ENCODE results near the gene TAF11. TPM values are rescaled to one million over a fixed set of nuclear protein-coding genes. Genes with fewer than 3 reads are reported as not detected.
A peak's percentile ranks its signal among the peaks of the same experiment; 100 is the strongest.
"Not testable (repeated sequence)": the region's sequence is repeated elsewhere in the genome, so short reads cannot be mapped to it uniquely, and the experiment has no call there.

The TAF11 gene
- total RNA-seq, 2 experiments from 2014 or later = 28.3 to 31.9 TPM

DNA sequence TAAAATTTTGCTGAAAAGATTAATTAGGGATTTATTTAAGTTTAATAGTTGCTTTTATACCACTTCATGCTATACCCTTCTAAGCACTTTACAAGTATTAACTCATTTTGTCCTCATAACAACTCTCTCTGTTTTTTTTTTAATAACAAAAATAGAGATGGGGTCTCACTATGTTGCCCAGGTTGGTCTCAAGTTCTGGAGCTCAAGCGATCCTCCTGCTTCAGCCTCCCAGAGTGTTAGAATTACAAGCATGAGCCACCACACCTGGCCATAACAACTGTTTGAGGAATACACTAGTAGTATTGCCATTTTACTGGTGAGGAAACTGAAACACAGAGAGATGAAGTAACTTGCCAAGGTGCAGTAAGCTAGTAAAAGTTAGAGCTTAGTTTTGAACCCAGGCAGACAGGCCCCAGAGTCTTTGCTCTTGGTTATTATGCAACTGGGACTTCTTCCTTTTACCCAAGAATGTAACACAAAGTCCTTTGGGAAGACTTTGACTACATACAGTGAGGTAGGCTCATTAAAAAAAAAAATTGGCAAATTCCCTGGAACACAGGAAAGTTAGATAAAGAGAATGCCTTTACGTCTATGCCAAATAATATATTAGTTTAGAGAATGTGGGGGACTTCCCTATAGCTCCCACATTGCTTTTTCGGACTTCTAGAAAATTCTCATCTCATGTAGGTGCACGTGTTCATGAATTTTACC is 12.6 kb upstream of the TAF11 start:
- ChIA-PET CTCF (no interaction called here), POLR2A (interaction anchor here (1.6 kb wide), 1 partner anchor 13 kb away, joined by 6 read pairs; the partner anchor contains the start of gene TAF11)
- Mint-ChIP-seq H3K4me1 (ENCODE audit: low read depth) (peaks cover 11% of the 10 kb centered on the region), H3K36me3 (ENCODE audit: low read depth) (no peaks in the 10 kb centered on the region), H3K4me3 (no peak overlapping the region), H3K27ac (no peak overlapping the region), H3K9me3 (ENCODE audit: insufficient read depth) (no peaks in the 10 kb centered on the region), H3K27me3 (ENCODE audit: low read depth) (no peaks in the 10 kb centered on the region)
- ATAC-seq (no peak), DNase-seq (no peak)

DNA sequence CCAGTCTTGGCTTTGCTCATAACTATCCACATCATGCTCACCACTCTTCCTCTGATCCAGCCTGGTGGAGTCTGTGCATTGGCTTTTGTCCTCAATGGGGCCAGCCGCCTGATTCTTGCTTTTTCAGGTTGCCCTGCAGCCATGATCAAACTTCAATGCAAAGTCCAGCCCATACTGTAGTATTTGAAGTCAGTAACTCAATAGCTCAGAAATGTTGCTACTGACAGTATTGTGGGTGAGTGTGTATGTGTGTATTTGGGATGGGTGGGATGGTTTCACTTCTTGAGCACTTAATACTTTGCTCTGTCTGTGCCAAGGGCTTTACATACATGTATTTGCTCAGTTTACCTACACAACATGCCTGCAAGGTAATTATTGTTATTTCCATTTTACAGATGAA is 11.9 kb upstream of the TAF11 start:
- H3K4me3 Mint-ChIP-seq; H3K27me3 Mint-ChIP-seq (ENCODE audit: low read depth); H3K9me3 Mint-ChIP-seq (ENCODE audit: insufficient read depth); H3K27ac Mint-ChIP-seq; H3K4me1 Mint-ChIP-seq (ENCODE audit: low read depth); ATAC-seq; H3K36me3 Mint-ChIP-seq (ENCODE audit: low read depth); DNase-seq; CTCF ChIA-PET: not testable (repeated sequence)
- POLR2A ChIA-PET = interaction anchor here (0.7 to 1.6 kb wide), 2 partner anchors 12 kb away, joined by 3 to 6 read pairs; partner anchors contain the start of gene TAF11

DNA sequence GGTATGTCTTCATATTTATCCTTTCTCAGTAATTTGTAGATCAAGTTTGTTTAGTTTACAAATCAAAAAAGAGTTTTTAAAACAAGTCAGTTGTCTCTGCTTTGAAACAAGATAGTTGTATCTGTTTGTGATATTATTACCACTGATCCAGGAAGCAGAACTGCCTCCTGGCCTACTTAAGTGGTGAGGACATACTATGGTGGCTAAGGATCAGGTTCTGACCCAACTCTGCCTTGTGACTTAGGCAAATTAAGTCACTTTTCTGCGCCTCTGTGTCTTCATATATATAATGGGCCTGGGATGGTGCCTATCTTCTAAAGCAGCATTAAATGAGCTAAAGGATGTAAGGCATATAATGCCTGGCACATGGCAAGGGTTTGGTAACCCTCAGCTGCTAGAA is 9.9 kb upstream of the TAF11 start:
- no peaks in the 10 kb centered on the region for H3K4me1 Mint-ChIP-seq (ENCODE audit: low read depth)
- H3K27me3 Mint-ChIP-seq (ENCODE audit: low read depth) = no peaks in the 10 kb centered on the region
- ChIA-PET POLR2A (interaction anchor here (0.7 to 1.1 kb wide), 2 partner anchors 10 kb away, joined by 3 to 5 read pairs; partner anchors contain the start of gene TAF11), CTCF (no interaction called here)
- no peaks in the 10 kb centered on the region for H3K9me3 Mint-ChIP-seq (ENCODE audit: insufficient read depth)
- no peaks in the 10 kb centered on the region for H3K36me3 Mint-ChIP-seq (ENCODE audit: low read depth)
- DNase-seq (no peak), ATAC-seq (no peak)
- H3K27ac Mint-ChIP-seq = no peak overlapping the region
- H3K4me3 Mint-ChIP-seq = no peak overlapping the region

DNA sequence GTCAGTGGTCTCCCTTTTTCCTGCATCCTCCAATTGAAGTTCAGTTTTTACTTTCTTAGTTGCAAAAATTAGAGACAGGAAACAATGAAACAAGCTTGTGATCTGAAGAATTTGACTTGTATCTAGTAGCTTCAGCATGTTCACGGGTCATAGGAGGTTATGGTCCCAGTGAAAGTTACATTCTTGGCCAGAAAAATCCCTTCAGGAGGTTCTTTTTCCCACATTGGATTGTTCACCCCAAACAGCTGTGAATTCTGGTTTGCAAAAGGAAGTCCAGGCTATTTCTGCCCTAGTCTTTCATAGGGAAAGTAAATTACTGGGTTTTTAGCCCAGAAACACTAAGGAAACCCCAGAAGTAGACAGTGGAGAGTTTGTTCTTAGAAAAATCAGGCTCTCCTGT is 9.3 kb upstream of the TAF11 start:
- no peak overlapping the region for H3K27ac Mint-ChIP-seq
- DNase-seq (no peak), ATAC-seq (no peak)
- H3K36me3 Mint-ChIP-seq (ENCODE audit: low read depth) = no peaks in the 10 kb centered on the region
- no peaks in the 10 kb centered on the region for H3K27me3 Mint-ChIP-seq (ENCODE audit: low read depth)
- POLR2A ChIA-PET = interaction anchor here (1.1 kb wide), 1 partner anchor 10 kb away, joined by 5 read pairs; the partner anchor contains the start of gene TAF11
- no peak overlapping the region for H3K4me3 Mint-ChIP-seq
- CTCF ChIA-PET = no interaction called here
- no peaks in the 10 kb centered on the region for H3K9me3 Mint-ChIP-seq (ENCODE audit: insufficient read depth)
- H3K4me1 Mint-ChIP-seq (ENCODE audit: low read depth) = no peaks in the 10 kb centered on the region

DNA sequence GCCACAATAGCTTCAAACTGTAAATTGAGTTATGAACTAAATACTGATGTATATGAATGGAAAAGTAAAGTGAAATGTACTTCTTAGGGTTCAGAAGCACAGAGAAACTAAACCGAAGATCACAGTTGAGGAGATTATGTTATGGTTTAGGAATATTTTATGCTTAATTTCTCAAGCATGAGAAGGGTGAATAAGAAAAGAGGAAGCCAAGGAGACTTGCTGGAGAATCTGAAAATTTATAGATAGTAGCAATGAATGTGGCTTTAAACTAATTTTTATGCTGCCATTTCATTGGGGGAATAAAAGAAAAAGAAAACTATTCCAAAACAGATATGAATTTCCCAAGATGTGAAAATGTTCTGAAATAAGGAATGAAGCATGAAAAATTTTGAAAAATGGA is 6.9 kb upstream of the TAF11 start:
- no peaks in the 10 kb centered on the region for H3K9me3 Mint-ChIP-seq (ENCODE audit: insufficient read depth)
- H3K4me3 Mint-ChIP-seq = no peak overlapping the region
- ChIA-PET CTCF (interaction anchor here (0.8 kb wide), 1 partner anchor 346 kb away, joined by 3 read pairs; no protein-coding TSS in a partner anchor), POLR2A (no interaction called here)
- no peak overlapping the region for H3K27ac Mint-ChIP-seq
- ATAC-seq = no peak
- peaks cover 7% of the 10 kb centered on the region for H3K27me3 Mint-ChIP-seq (ENCODE audit: low read depth)
- DNase-seq = no peak
- H3K36me3 Mint-ChIP-seq (ENCODE audit: low read depth) = no peaks in the 10 kb centered on the region
- H3K4me1 Mint-ChIP-seq (ENCODE audit: low read depth) = peaks cover 11% of the 10 kb centered on the region

DNA sequence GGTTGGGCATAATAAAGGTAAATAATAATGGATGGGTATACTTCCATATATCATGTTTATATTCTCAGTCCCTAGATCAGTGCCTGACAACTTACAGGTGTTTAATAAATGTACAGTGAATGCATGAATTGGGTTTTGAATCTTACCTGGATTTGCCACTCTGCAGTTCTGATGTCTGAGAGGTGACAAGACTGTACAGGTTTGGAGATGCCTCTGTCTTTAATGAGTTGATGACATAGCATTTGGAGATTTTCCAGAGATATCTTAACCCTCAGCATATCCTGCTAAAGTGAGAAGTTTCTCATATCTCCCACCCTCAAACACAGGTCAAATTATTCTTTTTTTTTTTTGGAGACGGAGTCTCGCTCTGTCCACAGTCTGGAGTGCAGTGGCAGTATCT is 3.5 kb upstream of the TAF11 start:
- Mint-ChIP-seq H3K36me3 (ENCODE audit: low read depth) (peaks cover 4% of the 10 kb centered on the region), H3K27me3 (ENCODE audit: low read depth) (peaks cover 7% of the 10 kb centered on the region), H3K27ac (no peak overlapping the region), H3K9me3 (ENCODE audit: insufficient read depth) (no peaks in the 10 kb centered on the region), H3K4me1 (ENCODE audit: low read depth) (peaks cover 24% of the 10 kb centered on the region), H3K4me3 (no peak overlapping the region)
- POLR2A ChIA-PET = no interaction called here
- ATAC-seq (no peak), DNase-seq (no peak)
- CTCF ChIA-PET = interaction anchor here (0.5 kb wide), 1 partner anchor 386 kb away, joined by 3 read pairs; no protein-coding TSS in a partner anchor

DNA sequence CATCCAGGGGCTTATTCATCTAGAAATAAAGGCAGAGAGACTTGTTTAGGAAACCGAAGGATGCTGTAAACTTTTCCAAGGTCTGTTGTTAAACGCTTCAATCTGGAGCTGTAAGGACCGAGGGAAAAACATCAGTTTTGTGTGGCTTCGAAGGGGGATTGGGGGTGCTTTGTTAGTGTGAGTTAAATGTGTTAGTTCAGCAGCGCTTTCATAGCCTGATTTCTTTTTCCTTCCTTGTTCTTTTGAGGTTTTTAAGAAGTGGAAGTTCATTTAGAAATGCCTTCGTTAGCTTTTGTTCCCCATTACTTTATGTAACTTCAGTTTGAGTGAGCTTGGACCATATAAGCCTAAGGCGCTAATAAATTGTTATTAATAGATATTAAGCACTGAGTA is 2.7 kb upstream of the TAF11 start:
- ATAC-seq = no peak
- ChIA-PET POLR2A (no interaction called here), CTCF (no interaction called here)
- Mint-ChIP-seq H3K4me3 (peak overlapping the region; percentile 97), H3K36me3 (ENCODE audit: low read depth) (peaks cover 6% of the 10 kb centered on the region), H3K27me3 (ENCODE audit: low read depth) (peaks cover 7% of the 10 kb centered on the region), H3K4me1 (ENCODE audit: low read depth) (peaks cover 31% of the 10 kb centered on the region), H3K9me3 (ENCODE audit: insufficient read depth) (no peaks in the 10 kb centered on the region), H3K27ac (no peak overlapping the region)
- no peak for DNase-seq

DNA sequence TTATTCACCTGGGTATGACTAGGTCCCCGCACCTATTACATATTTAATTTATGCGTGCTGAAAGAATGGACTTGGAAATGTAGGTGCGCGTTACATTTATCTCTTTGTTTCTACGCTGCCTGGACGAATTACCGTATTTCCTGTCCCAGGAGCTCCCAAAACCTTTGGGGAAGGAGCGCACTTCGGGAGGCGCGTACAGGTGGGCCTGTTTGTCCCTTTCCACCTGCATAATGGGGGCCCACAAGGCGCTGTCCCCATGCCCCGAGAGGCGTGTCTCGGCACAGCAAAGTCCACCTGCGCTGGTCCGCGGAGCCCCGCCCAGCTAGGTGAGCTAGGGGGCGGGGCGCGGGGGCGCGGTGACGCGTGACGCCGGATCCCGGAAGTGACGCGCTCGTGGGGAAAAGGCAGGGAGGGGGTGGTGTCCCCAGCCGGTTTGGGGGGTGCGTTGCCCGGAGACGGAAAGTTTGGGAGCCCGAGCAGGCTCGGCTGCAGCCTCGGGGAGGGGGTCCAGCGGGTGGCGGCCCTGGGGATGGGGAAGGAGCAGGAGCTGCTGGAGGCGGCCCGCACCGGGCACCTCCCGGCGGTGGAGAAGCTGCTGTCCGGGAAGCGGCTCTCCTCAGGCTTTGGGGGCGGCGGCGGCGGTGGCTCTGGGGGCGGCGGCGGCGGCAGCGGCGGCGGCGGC is 1.2 kb upstream of the TAF11 start, which contains the start of gene ANKS1A:
ANKS1A (plus strand) TSS at position 382 of the 682 bp plus-strand sequence; CDS start at position 530, 148 bp downstream.
- peak within 1 kb of the TSS; percentile 99 for H3K27ac Mint-ChIP-seq

DNA sequence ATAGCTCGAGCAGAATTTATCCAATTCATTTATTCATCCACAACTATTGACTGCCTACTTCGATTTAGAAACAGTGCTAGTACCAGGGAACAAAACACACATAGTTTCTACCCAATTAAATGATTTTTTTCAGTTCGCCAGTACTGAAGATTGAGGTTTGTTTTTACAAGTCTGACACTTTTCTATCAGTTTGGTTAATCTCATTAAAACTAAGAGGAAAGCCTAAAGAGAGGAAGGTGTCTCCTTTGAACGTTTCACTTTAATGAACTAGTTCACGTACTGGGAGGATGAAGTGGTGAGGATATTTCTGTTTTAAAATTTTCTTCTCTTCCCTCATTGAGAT is 643 bp upstream of the TAF11 start:
- CTCF ChIA-PET = interaction anchor here (0.7 to 1.7 kb wide), 5 partner anchors 9 to 428 kb away, joined by 3 to 6 read pairs (median 4); partner anchors contain the start of gene SNRPC
- peaks cover 35% of the 10 kb centered on the region for H3K4me1 Mint-ChIP-seq (ENCODE audit: low read depth)
- POLR2A ChIA-PET = interaction anchor here (0.6 to 3.1 kb wide), 19 partner anchors 10 to 1283 kb away, joined by 3 to 24 read pairs (median 4); partner anchors contain the start of genes BLTP3A, ILRUN, RPS10 and SNRPC
- DNase-seq (no peak), ATAC-seq (no peak)
- peaks cover 7% of the 10 kb centered on the region for H3K27me3 Mint-ChIP-seq (ENCODE audit: low read depth)
- H3K4me3 Mint-ChIP-seq = peak overlapping the region; percentile 97
- H3K36me3 Mint-ChIP-seq (ENCODE audit: low read depth) = peaks cover 20% of the 10 kb centered on the region
- no peaks in the 10 kb centered on the region for H3K9me3 Mint-ChIP-seq (ENCODE audit: insufficient read depth)
- peak overlapping the region; percentile 99 for H3K27ac Mint-ChIP-seq

More for the DNA sequence above, 1.2 kb upstream of the TAF11 start, which contains the start of gene ANKS1A:
- H3K9me3 Mint-ChIP-seq (ENCODE audit: insufficient read depth) = no peaks in the 10 kb centered on the region
- peaks cover 35% of the 10 kb centered on the region for H3K4me1 Mint-ChIP-seq (ENCODE audit: low read depth)
- ChIA-PET POLR2A (interaction anchor here (0.7 to 3.1 kb wide), 9 partner anchors 17 to 1282 kb away, joined by 3 to 24 read pairs (median 5); partner anchors contain the start of genes BLTP3A, ILRUN and RPS10), CTCF (interaction anchor here (0.7 to 1.7 kb wide), 6 partner anchors 10 to 428 kb away, joined by 3 to 6 read pairs (median 3); partner anchors contain the start of gene SNRPC)
- peaks cover 7% of the 10 kb centered on the region for H3K27me3 Mint-ChIP-seq (ENCODE audit: low read depth)
- peak; percentile 65 for ATAC-seq
- DNase-seq = peak; percentile 91
- peaks cover 16% of the 10 kb centered on the region for H3K36me3 Mint-ChIP-seq (ENCODE audit: low read depth)
- H3K4me3 Mint-ChIP-seq = peak within 1 kb of the TSS; percentile 97

DNA sequence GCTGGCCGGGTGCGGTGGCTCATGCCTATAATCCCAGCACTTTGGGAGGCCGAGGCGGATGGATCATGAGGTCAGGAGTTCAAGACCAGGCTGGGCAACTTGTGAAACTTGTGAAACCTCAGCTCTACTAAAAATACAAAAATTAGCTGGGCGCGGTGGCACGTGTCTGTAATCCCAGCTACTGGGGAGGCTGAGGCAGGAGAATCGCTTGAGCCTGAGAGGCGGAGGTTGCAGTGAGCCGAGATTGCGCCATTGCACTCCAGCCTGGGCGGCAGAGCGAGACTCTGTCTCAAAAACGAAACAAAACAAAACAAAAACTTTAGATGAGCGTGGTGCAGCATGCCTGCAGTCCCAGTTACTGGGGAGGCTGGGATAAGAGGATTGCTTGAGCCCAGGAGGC is 2.0 kb downstream of the TAF11 start:
- not testable (repeated sequence) for H3K27ac Mint-ChIP-seq; DNase-seq; H3K4me3 Mint-ChIP-seq; H3K27me3 Mint-ChIP-seq (ENCODE audit: low read depth); H3K9me3 Mint-ChIP-seq (ENCODE audit: insufficient read depth); ATAC-seq
- H3K4me1 Mint-ChIP-seq (ENCODE audit: low read depth) = peaks cover 33% of the 10 kb centered on the region
- ChIA-PET CTCF (interaction anchor here (1.3 kb wide), 1 partner anchor 13 kb away, joined by 5 read pairs; no protein-coding TSS in a partner anchor), POLR2A (interaction anchor here (2.9 to 3.1 kb wide), 2 partner anchors 94 to 129 kb away, joined by 20 to 24 read pairs; partner anchors contain the start of genes BLTP3A and SNRPC)
- H3K36me3 Mint-ChIP-seq (ENCODE audit: low read depth) = peaks cover 23% of the 10 kb centered on the region

DNA sequence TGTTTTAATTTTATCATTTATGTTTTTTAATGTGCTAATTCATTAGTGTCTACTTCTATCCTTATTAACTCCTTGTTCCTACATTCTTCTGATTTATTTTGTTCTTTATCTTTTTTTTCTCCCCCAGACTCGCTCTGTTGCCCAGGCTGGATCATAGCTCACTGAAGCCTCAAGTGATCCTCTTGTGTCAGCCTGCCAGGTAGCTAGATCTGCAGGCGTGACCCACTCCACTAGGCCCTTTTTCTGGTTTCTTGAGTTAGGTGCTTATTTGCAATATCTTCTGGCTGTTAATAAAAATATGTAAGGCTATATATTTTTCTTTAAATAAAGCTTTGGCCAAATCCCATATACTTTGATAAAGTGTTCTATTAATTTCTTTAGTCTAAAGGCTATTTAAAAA is 2.8 kb downstream of the TAF11 start:
- ChIA-PET CTCF (interaction anchor here (1.3 kb wide), 1 partner anchor 12 kb away, joined by 5 read pairs; no protein-coding TSS in a partner anchor), POLR2A (no interaction called here)
- H3K4me1 Mint-ChIP-seq (ENCODE audit: low read depth) = peaks cover 26% of the 10 kb centered on the region

More for the DNA sequence above, 2.8 kb downstream of the TAF11 start:
- no peak for DNase-seq
- Mint-ChIP-seq H3K9me3 (ENCODE audit: insufficient read depth) (no peaks in the 10 kb centered on the region), H3K36me3 (ENCODE audit: low read depth) (peaks cover 25% of the 10 kb centered on the region), H3K27me3 (ENCODE audit: low read depth) (no peaks in the 10 kb centered on the region), H3K4me3 (no peak overlapping the region), H3K27ac (no peak overlapping the region)
- no peak for ATAC-seq

All from activated CD8-positive, alpha-beta T cell treated with anti-CD3 and anti-CD28 coated beads, Interleukin-2, amount 10 ng/mL, durations not matched to agents 7 days and 5 days (primary cell).